Psoas muscle (tissue), 8 donors: ENCODE measurements around the gene SCN5A. TPM values are rescaled to one million over a fixed set of nuclear protein-coding genes. Genes with fewer than 3 reads are reported as not detected.
A peak's percentile ranks its signal among the peaks of the same experiment; 100 is the strongest.

Source experiments
- ATAC-seq, 4 donors: fragments of 200-7000 bp; cut with Tn5 transposase; one replicate each; pipeline ENCODE4 v1.9.1; 2020; ENCODE audit warnings: moderate library complexity in 3 of 4, mild to moderate bottlenecking in 2 of 4
- DNase-seq, 2 donors: peaks; one replicate each; pipeline ENCODE4 v3.0.0-alpha.2; 2020
- H3K27ac ChIP-seq: fragments of 200-600 bp; one replicate; pipeline ENCODE4 v1.8.0; 2022
- H3K27me3 ChIP-seq, 3 donors: fragments of 200-600 bp in 1 of 3; one replicate each; pipeline versions ENCODE4 v1.6.1 to v1.8.0; 2013 to 2022; ENCODE audit warnings: low read length in 2 of 3, mild to moderate bottlenecking in 2 of 3, moderate library complexity in 1 of 3; ENCODE audit not compliant: insufficient read depth in 3 of 3
- H3K36me3 ChIP-seq, 2 donors: fragments of 200-600 bp in 1 of 2; one replicate each; pipeline versions ENCODE4 v1.6.1 to v1.8.0; 2013 to 2022; ENCODE audit warnings: low read depth in 1 of 2, mild to moderate bottlenecking in 1 of 2, moderate library complexity in 1 of 2; ENCODE audit not compliant: insufficient read depth in 1 of 2
- H3K4me1 ChIP-seq: fragments of 200-600 bp; one replicate; pipeline ENCODE4 v1.8.0; 2022
- H3K4me3 ChIP-seq: fragments of 200-600 bp; one replicate; pipeline ENCODE4 v1.8.0; 2022; ENCODE audit warnings: mild to moderate bottlenecking
- H3K9me3 ChIP-seq: fragments of 200-600 bp; one replicate; pipeline ENCODE4 v1.8.0; 2022
- CTCF ChIP-seq: fragments of 200-600 bp; IDR thresholded peaks from one replicate; pipeline ENCODE4 v1.8.0; 2022; ENCODE audit warnings: antibody characterized with exemption
- WGBS, 3 donors: extraction: QIAGEN DNeasy Blood & Tissue Kit; methylation state at CpG; one replicate each; pipeline versions ENCODE4 v1.1.6 to v1.1.7; 2013; 5-methylcytosine and 5-hydroxymethylcytosine counted together
- intact Hi-C, 2 donors: fragments of 100-400 bp; cut with DNase I; formaldehyde crosslinking; loops; one replicate each; pipeline versions ENCODE4 v1.11.0 to v1.14.2; 2022
- polyA plus RNA-seq, 3 donors: library from polyadenylated mRNA; stranded (reverse); fragments of 200-250 nt; gene quantifications; one replicate each; pipeline ENCODE4 v1.2.3, GENCODE V29; 2013
- total RNA-seq, 4 donors: library from RNA; stranded (reverse); fragmentation: NEBNext Ultra II Directional in 2 of 4; extraction: Animal tissue kit (Norgen Biotek cat#: 25700) in 2 of 4; gene quantifications; one replicate each; pipeline versions ENCODE4 v1.2.1 to v1.2.4, GENCODE V29; 2021 to 2023
- donor health status: healthy with polysubstance abuse.
- donor health status: DM: no; HTN: no; CAD: no; lungs with moderate emphysema.
- donor health status: Bipolar disorder and iron deficiency.
- donor health status: healthy.
- donor health status: DM: yes; HTN: yes; CAD: no.
- donor health status: DM: no; HTN: no; CAD: no.
- donor health status: DM: no; HTN: no; CAD: no.
- donor health status: DM: yes; HTN: yes; CAD: no.

Gene SCN5A
- total and polyA plus RNA-seq, 7 donors, result 0.17 to 34.2 (median 5.7) TPM

- 91 to 93% (median 92%) methylated on average over 21 of the region's 21 CpGs for WGBS, 3 donors
- TF ChIP-seq CTCF, result no peak
- Histone ChIP-seq H3K27me3 (no peaks in the 10 kb centered on the region), H3K4me3 (no peak overlapping the region), H3K9me3 (no peaks in the 10 kb centered on the region), H3K27ac (no peak overlapping the region), H3K36me3 (no peaks in the 10 kb centered on the region), H3K4me1 (no peaks in the 10 kb centered on the region)
- intact Hi-C loops, result no loop called here
- DNase-seq (peak in 1 of 2 donors; percentile 39), ATAC-seq (no peak)
Measured at GRCh38 chr3:38609386-38610111, 39.9 kb downstream of the SCN5A start.

- WGBS, 3 donors, result 84 to 92% (median 87%) methylated on average over 5 of the region's 5 CpGs
- ATAC-seq (no peak), DNase-seq (peak in 1 of 2 donors; percentile 15)
- H3K27ac ChIP-seq, result no peak overlapping the region
- no peak overlapping the region for H3K4me3 ChIP-seq
- intact Hi-C loops, result no loop called here
- no peaks in the 10 kb centered on the region for H3K9me3 ChIP-seq
- H3K36me3 ChIP-seq, result no peaks in the 10 kb centered on the region
- no peak for TF ChIP-seq CTCF
- no peaks in the 10 kb centered on the region for H3K27me3 ChIP-seq
- H3K4me1 ChIP-seq, result no peaks in the 10 kb centered on the region
Measured at GRCh38 chr3:38608961-38609360, 40.5 kb downstream of the SCN5A start.

- Histone ChIP-seq H3K4me3 (no peak overlapping the region), H3K4me1 (no peaks in the 10 kb centered on the region), H3K9me3 (no peaks in the 10 kb centered on the region), H3K27me3 (no peaks in the 10 kb centered on the region), H3K36me3 (no peaks in the 10 kb centered on the region), H3K27ac (no peak overlapping the region)
- DNase-seq, result peak in 1 of 2 donors; percentile 9
- intact Hi-C loops, result no loop called here
- WGBS, 3 donors, result 87 to 90% (median 89%) methylated on average over 13 of the region's 13 CpGs
- ATAC-seq, result no peak
- no peak for TF ChIP-seq CTCF
Measured at GRCh38 chr3:38608086-38608775, 41.3 kb downstream of the SCN5A start.

- Histone ChIP-seq H3K36me3 (no peaks in the 10 kb centered on the region), H3K27ac (no peak overlapping the region), H3K4me3 (no peak overlapping the region), H3K4me1 (no peaks in the 10 kb centered on the region), H3K27me3 (no peaks in the 10 kb centered on the region), H3K9me3 (no peaks in the 10 kb centered on the region)
- 91 to 96% (median 93%) methylated on average over 11 of the region's 11 CpGs for WGBS, 3 donors
- TF ChIP-seq CTCF, result no peak
- intact Hi-C loops, result no loop called here
- no peak for ATAC-seq
- DNase-seq, result peak in 1 of 2 donors; percentile 11
Measured at GRCh38 chr3:38606561-38606960, 42.9 kb downstream of the SCN5A start.
